H1 (cell line): ENCODE measurements around the gene KIAA1586. TPM values are rescaled to one million over a fixed set of nuclear protein-coding genes. Genes with fewer than 3 reads are reported as not detected.

ENCODE experiments used
- CTCF ChIA-PET: fragments of 300-600 bp; sonication (Branson Sonifier 250); formaldehyde crosslinking; loops from one replicate; lab custom pipeline; 2021; ENCODE audit not compliant: partially characterized antibody; lab: Charles Lee
- POLR2A ChIA-PET: fragments of 300-600 bp; sonication (Branson Sonifier 250); formaldehyde crosslinking; loops from one replicate; lab custom pipeline; 2021; ENCODE audit warnings: inconsistent platforms; ENCODE audit not compliant: partially characterized antibody; lab: Charles Lee
- DNase-seq, 2 experiments: peaks; one replicate each; pipeline versions ENCODE4 v3.0.0 to v3.0.0-alpha.2; 2010 to 2022; ENCODE audit warnings: low spot score in 2 of 2, low read depth in 1 of 2, mixed read lengths in 1 of 2
- FAIRE-seq: peaks from 2 replicates; lab custom pipeline; 2011; peaks lifted over from hg19 to GRCh38; lab: Jason Lieb, UNC
- H2AFZ ChIP-seq: 2 replicates; pipeline ENCODE4 v1.8.1; 2012; ENCODE audit warnings: low read length, inconsistent platforms
- H2AK5ac ChIP-seq: 2 replicates; pipeline ENCODE4 v1.6.1; 2013; ENCODE audit warnings: low read depth, low read length
- H2BK120ac ChIP-seq: replicated peaks from 2 replicates; pipeline ENCODE3; 2013; ENCODE audit warnings: low read depth, low read length, inconsistent platforms
- H2BK12ac ChIP-seq: 2 replicates; pipeline ENCODE4 v1.6.1; 2013; ENCODE audit warnings: low read depth, low read length
- H2BK15ac ChIP-seq: 2 replicates; pipeline ENCODE4 v1.6.1; 2013; ENCODE audit warnings: low read length
- H2BK20ac ChIP-seq: 2 replicates; pipeline ENCODE4 v1.6.1; 2013; ENCODE audit warnings: low read length
- H2BK5ac ChIP-seq: 2 replicates; pipeline ENCODE4 v1.6.1; 2013; ENCODE audit warnings: low read depth, low read length
- H3K14ac ChIP-seq: 2 replicates; pipeline ENCODE4 v1.6.1; 2013; ENCODE audit warnings: inconsistent platforms; ENCODE audit not compliant: insufficient read length
- H3K18ac ChIP-seq: 2 replicates; pipeline ENCODE4 v1.6.1; 2013; ENCODE audit warnings: low read length; ENCODE audit errors: extremely low read depth
- H3K23ac ChIP-seq: 2 replicates; pipeline ENCODE4 v1.6.1; 2013; ENCODE audit warnings: inconsistent platforms; ENCODE audit not compliant: insufficient read length
- H3K23me2 ChIP-seq: 2 replicates; pipeline ENCODE4 v1.6.1; 2013; ENCODE audit warnings: low read depth, low read length
- H3K27ac ChIP-seq: 2 replicates; pipeline ENCODE4 v1.6.1; 2011; ENCODE audit warnings: low read depth, low read length, inconsistent platforms
- H3K27me3 ChIP-seq, 4 experiments: replicated peaks in 1 of 4; 1 replicate in 1 of 4; 2 replicates in 3 of 4; pipeline versions ENCODE4 v1.6.1 to v1.8.1; 2011 to 2013; ENCODE audit warnings: low read length in 3 of 4, mild to moderate bottlenecking in 3 of 4, inconsistent platforms in 2 of 4, mixed read lengths in 2 of 4, moderate library complexity in 1 of 4; ENCODE audit not compliant: control insufficient read depth in 3 of 4, insufficient read depth in 3 of 4; ENCODE audit errors: extremely low read depth in 1 of 4
- H3K36me3 ChIP-seq, 4 experiments: 2 replicates each; pipeline versions ENCODE4 v1.6.1 to v1.8.1; 2011 to 2013; ENCODE audit warnings: mild to moderate bottlenecking in 4 of 4, low read length in 3 of 4, moderate library complexity in 2 of 4, control low read depth in 1 of 4, inconsistent platforms in 1 of 4; ENCODE audit not compliant: insufficient read depth in 4 of 4, control insufficient read depth in 2 of 4
- H3K4ac ChIP-seq: replicated peaks from 2 replicates; pipeline ENCODE3; 2013; ENCODE audit warnings: low read length, low read depth, mixed read lengths, inconsistent platforms; ENCODE audit not compliant: insufficient read length
- H3K4me1 ChIP-seq, 4 experiments: replicated peaks in 1 of 4; 1 replicate in 1 of 4; 2 replicates in 3 of 4; pipeline versions ENCODE4 v1.6.1 to v1.8.1; 2011 to 2013; ENCODE audit warnings: low read length in 3 of 4, inconsistent platforms in 2 of 4, mixed read lengths in 1 of 4; ENCODE audit not compliant: insufficient read depth in 4 of 4, control insufficient read depth in 3 of 4
- H3K4me2 ChIP-seq, 2 experiments: 2 replicates each; pipeline versions ENCODE4 v1.6.1 to v1.8.1; 2011 to 2013; ENCODE audit warnings: low read depth in 2 of 2, low read length in 2 of 2, control low read depth in 1 of 2, inconsistent platforms in 1 of 2, mild to moderate bottlenecking in 1 of 2; ENCODE audit not compliant: insufficient read depth in 1 of 2
- H3K4me3 ChIP-seq, 4 experiments: fragments of 200-600, 300-600 bp in 1 of 4; sonication (generic), shearing (Covaris generic), sonication (Bioruptor Twin) in 1 of 4; 2 replicates each; pipeline versions ENCODE4 v1.5.1 to v1.8.1; 2011 to 2016; ENCODE audit warnings: low read length in 4 of 4, low read depth in 3 of 4, control low read depth in 2 of 4, inconsistent platforms in 2 of 4, mild to moderate bottlenecking in 2 of 4, mixed read lengths in 1 of 4, moderate library complexity in 1 of 4; ENCODE audit not compliant: insufficient read depth in 2 of 4; ENCODE audit errors: extremely low read depth in 1 of 4
- H3K56ac ChIP-seq: replicated peaks from 2 replicates; pipeline ENCODE3; 2013; ENCODE audit warnings: low read depth, mild to moderate bottlenecking, mixed read lengths, low read length, inconsistent platforms; ENCODE audit not compliant: insufficient read length
- H3K79me1 ChIP-seq: 2 replicates; pipeline ENCODE4 v1.6.1; 2013; ENCODE audit warnings: low read depth, low read length, control low read depth
- H3K79me2 ChIP-seq, 2 experiments: 2 replicates each; pipeline versions ENCODE4 v1.6.1 to v1.8.1; 2012 to 2013; ENCODE audit warnings: low read length in 2 of 2, mild to moderate bottlenecking in 2 of 2, inconsistent platforms in 1 of 2; ENCODE audit not compliant: insufficient read depth in 2 of 2, control insufficient read depth in 1 of 2
- H3K9ac ChIP-seq, 4 experiments: replicated peaks in 1 of 4; 1 replicate in 1 of 4; 2 replicates in 3 of 4; pipeline versions ENCODE4 v1.6.1 to v1.8.1; 2011 to 2013; ENCODE audit warnings: low read depth in 3 of 4, low read length in 3 of 4, control low read depth in 2 of 4, mild to moderate bottlenecking in 2 of 4, moderate library complexity in 2 of 4, inconsistent platforms in 1 of 4; ENCODE audit errors: extremely low read depth in 1 of 4
- H3K9me3 ChIP-seq, 2 experiments: 2 replicates each; pipeline versions ENCODE4 v1.6.1 to v1.8.1; 2012 to 2013; ENCODE audit warnings: mild to moderate bottlenecking in 2 of 2, moderate library complexity in 2 of 2, control low read depth in 1 of 2, inconsistent platforms in 1 of 2, low read depth in 1 of 2, low read length in 1 of 2, mixed read lengths in 1 of 2; ENCODE audit not compliant: insufficient read depth in 2 of 2
- H4K20me1 ChIP-seq, 2 experiments: replicated peaks in 1 of 2; 2 replicates each; pipeline versions ENCODE3 to v1.8.1; 2011 to 2013; ENCODE audit warnings: inconsistent platforms in 2 of 2, low read length in 2 of 2, mild to moderate bottlenecking in 1 of 2; ENCODE audit not compliant: insufficient read depth in 2 of 2, control insufficient read depth in 1 of 2
- H4K5ac ChIP-seq: 2 replicates; pipeline ENCODE4 v1.6.1; 2013; ENCODE audit warnings: low read length, low read depth, mixed read lengths, inconsistent platforms; ENCODE audit not compliant: insufficient read length
- H4K8ac ChIP-seq: 2 replicates; pipeline ENCODE4 v1.8.0; 2013; ENCODE audit warnings: mild to moderate bottlenecking, moderate library complexity, low read length, inconsistent platforms; ENCODE audit not compliant: insufficient read depth; ENCODE audit errors: extremely low read depth
- H4K91ac ChIP-seq: replicated peaks from 2 replicates; pipeline ENCODE3; 2013; ENCODE audit warnings: low read length, mixed read lengths, inconsistent platforms; ENCODE audit not compliant: insufficient read length
- CREB1 ChIP-seq: IDR thresholded peaks from 2 replicates; pipeline ENCODE4 v1.6.1; 2012; ENCODE audit warnings: inconsistent platforms
- NANOG ChIP-seq: IDR thresholded peaks from 2 replicates; pipeline ENCODE4 v1.6.1; 2011; ENCODE audit warnings: low read length, low read depth, mild to moderate bottlenecking, inconsistent platforms; ENCODE audit not compliant: insufficient read depth, poor library complexity, severe bottlenecking
- WGBS, 2 experiments: shearing (Covaris generic) in 1 of 2; methylation state at CpG; one replicate each; pipeline versions ENCODE4 v1.1.6 to v1.1.7; 2013 to 2015; ENCODE audit warnings: low lambda C conversion rate in 2 of 2, mixed read lengths in 2 of 2, inconsistent platforms in 1 of 2, low coverage in 1 of 2, missing lambda C conversion rate in 1 of 2; ENCODE audit not compliant: insufficient replicate concordance in 2 of 2, insufficient coverage in 1 of 2, insufficient read length in 1 of 2; ENCODE audit errors: extremely low coverage in 1 of 2, missing lambda C conversion rate in 1 of 2; 5-methylcytosine and 5-hydroxymethylcytosine counted together
- polyA plus RNA-seq, 7 experiments: library from polyadenylated mRNA; depleted of rRNA in 3 of 7; stranded (reverse) in 5 of 7; unstranded in 2 of 7; fragments of >200 nt in 5 of 7; fragments of 200-250 nt in 2 of 7; gene quantifications; 1 replicate in 5 of 7; 2 replicates in 1 of 7; 4 replicates in 1 of 7; pipeline versions ENCODE4 v1.2.1 to v1.2.3, GENCODE V29; 2011 to 2013; ENCODE audit warnings: missing spikeins in 2 of 7, mixed read lengths in 2 of 7
- total RNA-seq: library from RNA; stranded (reverse); fragmentation: NEBNext Ultra II Directional; extraction: Animal tissue kit (Norgen Biotek cat#: 25700); gene quantifications from 2 replicates; pipeline ENCODE4 v1.2.1, GENCODE V29; 2021

The KIAA1586 gene
- total and polyA plus RNA-seq, 2 of the 8 experiments (the other 6 are each of a cell fraction or from before 2014, with no cell fraction given): 2.1 to 24.4 TPM

- Histone ChIP-seq H3K14ac (no peak overlapping the region), H2BK20ac (no peak overlapping the region), H3K23ac (no peak overlapping the region), H3K27me3 (no peaks in the 10 kb centered on the region), H2BK5ac (no peak overlapping the region), H2BK12ac (no peak overlapping the region), H3K27ac (no peak overlapping the region), H3K18ac (no peak overlapping the region), H3K4ac (no peak overlapping the region)
- no peak for DNase-seq
- FAIRE-seq: no peak
- TF ChIP-seq NANOG: no peak
- no peak for TF ChIP-seq CREB1
- TF ChIP-seq, all 59 proteins: peak for 0
- H4K5ac ChIP-seq: no peak overlapping the region
- no peak overlapping the region for H3K9ac ChIP-seq
- H3K79me1 ChIP-seq: no peaks in the 10 kb centered on the region
- H2AFZ ChIP-seq: no peak overlapping the region
- ChIA-PET POLR2A (interaction anchor here (1.3 kb wide), 2 partner anchors 8 to 124 kb away, joined by 4 read pairs; partner anchors contain the start of gene RAB23), CTCF (interaction anchor here (1.2 kb wide), 1 partner anchor 142 kb away, joined by 3 read pairs; the partner anchor contains the start of gene BEND6)
- H3K23me2 ChIP-seq: no peaks in the 10 kb centered on the region
- no peak overlapping the region for H4K91ac ChIP-seq
- peaks cover 2 to 55% of the 10 kb centered on the region in 2 experiments; a peak in 3 of 4 replicates for H3K79me2 ChIP-seq
- H3K4me2 ChIP-seq: no peak overlapping the region
- H3K36me3 ChIP-seq: peaks cover 14 to 68% (median 37%) of the 10 kb centered on the region in 4 experiments
- no peak overlapping the region for H2AK5ac ChIP-seq
- no peak overlapping the region for H3K56ac ChIP-seq
- peaks cover 1 to 3% of the 10 kb centered on the region in 2 experiments for H4K20me1 ChIP-seq
- no peak overlapping the region for H2BK15ac ChIP-seq
- H4K8ac ChIP-seq: no peak overlapping the region
- H2BK120ac ChIP-seq: no peak overlapping the region
- H3K9me3 ChIP-seq: no peaks in the 10 kb centered on the region
- H3K4me3 ChIP-seq: no peak overlapping the region
- no peaks in the 10 kb centered on the region for H3K4me1 ChIP-seq
- WGBS, 2 experiments: 100% methylated on average over 1 of the region's 1 CpG; no CpG with 5 or more reads in 1 of the 2 experiments
Measured at GRCh38 chr6:57097596-57097995, 51.1 kb downstream of the KIAA1586 start.
